Tibial nerve (tissue), 4 donors: ENCODE data around the gene ABHD12B.

Experiments
- EP300 ChIP-seq, 2 donors: sonication (generic); formaldehyde crosslinking; IDR thresholded peaks; one replicate each; pipeline ENCODE4 v1.6.1; 2017; ENCODE audit warnings: antibody characterized with exemption in 2 of 2, mild to moderate bottlenecking in 1 of 2
- POLR2A ChIP-seq, 2 donors: fragments of 450-650 bp; IDR thresholded peaks; one replicate each; pipeline ENCODE4 v1.6.1; 2017; ENCODE audit warnings: antibody characterized with exemption in 2 of 2, mild to moderate bottlenecking in 2 of 2, moderate library complexity in 2 of 2
- TF ChIP-seq, protein P1 (sequence below), 5 experiments: fragments of 200-600 bp in 3 of 5; fragments of 450-650 bp in 2 of 5; sonication (generic) in 3 of 5; IDR thresholded peaks; one replicate each; pipeline ENCODE4 v1.5.1; 2016 to 2019; ENCODE audit warnings: antibody characterized with exemption in 5 of 5, mild to moderate bottlenecking in 3 of 5, moderate library complexity in 2 of 5

DNA sequence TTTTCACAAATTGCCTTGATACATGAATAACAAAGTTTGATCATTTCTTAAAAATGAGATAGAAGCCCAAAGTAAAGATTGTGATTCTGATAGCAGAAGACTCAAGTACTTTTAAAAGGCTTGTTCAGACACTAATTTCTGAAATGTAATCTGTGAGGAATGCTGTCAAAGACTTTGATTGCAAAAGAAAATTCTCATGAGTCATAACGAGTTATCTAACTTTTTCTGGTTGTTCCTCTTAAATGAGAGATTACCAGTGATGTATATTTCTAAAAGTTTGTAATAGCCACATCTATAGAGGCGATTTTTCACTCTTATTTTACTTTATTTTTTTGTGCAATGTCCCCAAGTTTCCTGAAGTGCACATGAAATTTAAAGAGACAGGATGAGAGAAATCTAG is 65.5 kb downstream of the ABHD12B start:
- TF ChIP-seq EP300 (IDR thresholded peaks at IDR 0.05) (no peak), POLR2A (IDR thresholded peaks at IDR 0.05) (no peak)
- TF ChIP-seq, protein P1, sequence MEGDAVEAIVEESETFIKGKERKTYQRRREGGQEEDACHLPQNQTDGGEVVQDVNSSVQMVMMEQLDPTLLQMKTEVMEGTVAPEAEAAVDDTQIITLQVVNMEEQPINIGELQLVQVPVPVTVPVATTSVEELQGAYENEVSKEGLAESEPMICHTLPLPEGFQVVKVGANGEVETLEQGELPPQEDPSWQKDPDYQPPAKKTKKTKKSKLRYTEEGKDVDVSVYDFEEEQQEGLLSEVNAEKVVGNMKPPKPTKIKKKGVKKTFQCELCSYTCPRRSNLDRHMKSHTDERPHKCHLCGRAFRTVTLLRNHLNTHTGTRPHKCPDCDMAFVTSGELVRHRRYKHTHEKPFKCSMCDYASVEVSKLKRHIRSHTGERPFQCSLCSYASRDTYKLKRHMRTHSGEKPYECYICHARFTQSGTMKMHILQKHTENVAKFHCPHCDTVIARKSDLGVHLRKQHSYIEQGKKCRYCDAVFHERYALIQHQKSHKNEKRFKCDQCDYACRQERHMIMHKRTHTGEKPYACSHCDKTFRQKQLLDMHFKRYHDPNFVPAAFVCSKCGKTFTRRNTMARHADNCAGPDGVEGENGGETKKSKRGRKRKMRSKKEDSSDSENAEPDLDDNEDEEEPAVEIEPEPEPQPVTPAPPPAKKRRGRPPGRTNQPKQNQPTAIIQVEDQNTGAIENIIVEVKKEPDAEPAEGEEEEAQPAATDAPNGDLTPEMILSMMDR (IDR thresholded peaks at IDR 0.05) = no peak
